ENCODE data around the gene TTC22.

Gene TTC22

GRCh38 chr1:54800899-54801759, at the start of gene TTC22:
TTC22 (minus strand) TSS chr1:54801323; CDS start chr1:54801163, 160 bp downstream.
- no peak for DNase-seq (ENCODE audit: low spot score)

- no peak for DNase-seq (ENCODE audit: low spot score)
These were observed 49.6 kb upstream of the TTC22 start for GRCh38 chr1:54850737-54851136.

- peak; percentile 82 for DNase-seq (ENCODE audit: low spot score)
These were observed 49.1 kb upstream of the TTC22 start for GRCh38 chr1:54850069-54850730.

GRCh38 chr1:54849219-54850068, 48.3 kb upstream of the TTC22 start:
- no peak for DNase-seq (ENCODE audit: low spot score)

- DNase-seq (ENCODE audit: low spot score): no peak
These were observed 47.2 kb upstream of the TTC22 start for GRCh38 chr1:54848134-54848948.

GRCh38 chr1:54846716-54847284, 45.7 kb upstream of the TTC22 start:
- no peak for DNase-seq (ENCODE audit: low spot score)

- DNase-seq (ENCODE audit: low spot score): no peak
These were observed 45.2 kb upstream of the TTC22 start for GRCh38 chr1:54846301-54846700.

GRCh38 chr1:54845772-54846171, 44.6 kb upstream of the TTC22 start:
- no peak for DNase-seq (ENCODE audit: low spot score)

- no peak for DNase-seq (ENCODE audit: low spot score)
These were observed 43.4 kb upstream of the TTC22 start for GRCh38 chr1:54844564-54844963.

GRCh38 chr1:54843449-54843848, 42.3 kb upstream of the TTC22 start:
- no peak for DNase-seq (ENCODE audit: low spot score)

- no peak for DNase-seq (ENCODE audit: low spot score)
These were observed 41.8 kb upstream of the TTC22 start for GRCh38 chr1:54842963-54843362.

GRCh38 chr1:54842206-54842915, 41.2 kb upstream of the TTC22 start:
- DNase-seq (ENCODE audit: low spot score): no peak

- no peak for DNase-seq (ENCODE audit: low spot score)
These were observed 38.7 kb upstream of the TTC22 start for GRCh38 chr1:54839824-54840223.

- no peak for DNase-seq (ENCODE audit: low spot score)
These were observed 37.5 kb upstream of the TTC22 start for GRCh38 chr1:54838565-54839180.

GRCh38 chr1:54837002-54837853, 36.1 kb upstream of the TTC22 start:
- no peak for DNase-seq (ENCODE audit: low spot score)

GRCh38 chr1:54836594-54836993, 35.5 kb upstream of the TTC22 start:
- no peak for DNase-seq (ENCODE audit: low spot score)

- no peak for DNase-seq (ENCODE audit: low spot score)
These were observed 34.8 kb upstream of the TTC22 start for GRCh38 chr1:54835970-54836369.

GRCh38 chr1:54835131-54835898, 34.2 kb upstream of the TTC22 start:
- DNase-seq (ENCODE audit: low spot score): no peak
